ENCODE data around the gene TNRC6B.
A peak's percentile ranks its signal among the peaks of the same experiment; 100 is the strongest.
"Not testable (repeated sequence)": the region's sequence is repeated elsewhere in the genome, so short reads cannot be mapped to it uniquely, and the experiment has no call there.

The TNRC6B gene

GRCh38 chr22:40175611-40176244, 2.0 kb upstream of the TNRC6B start:
- peak overlapping the region; percentile 18 for H3K4me3 Mint-ChIP-seq
- H3K27me3 Mint-ChIP-seq, result no peaks in the 10 kb centered on the region
- H3K27ac Mint-ChIP-seq, result peak overlapping the region; percentile 98
- DNase-seq, result no peak
- peaks cover 54% of the 10 kb centered on the region for H3K4me1 Mint-ChIP-seq (ENCODE audit: low read depth)
- H3K36me3 Mint-ChIP-seq (ENCODE audit: low read depth), result peaks cover 17% of the 10 kb centered on the region
- no peaks in the 10 kb centered on the region for H3K9me3 Mint-ChIP-seq

- DNase-seq, result peak; percentile 79
- H3K27ac Mint-ChIP-seq, result peak overlapping the region; percentile 98
- peak overlapping the region; percentile 88 for H3K4me3 Mint-ChIP-seq
- H3K27me3 Mint-ChIP-seq, result no peaks in the 10 kb centered on the region
- H3K36me3 Mint-ChIP-seq (ENCODE audit: low read depth), result peaks cover 18% of the 10 kb centered on the region
- no peaks in the 10 kb centered on the region for H3K9me3 Mint-ChIP-seq
- H3K4me1 Mint-ChIP-seq (ENCODE audit: low read depth), result peaks cover 60% of the 10 kb centered on the region
Observed at GRCh38 chr22:40176921-40177737, 596 bp upstream of the TNRC6B start.

GRCh38 chr22:40178417-40179409, 988 bp downstream of the TNRC6B start:
- Mint-ChIP-seq H3K27me3 (no peaks in the 10 kb centered on the region), H3K4me1 (ENCODE audit: low read depth) (peaks cover 67% of the 10 kb centered on the region), H3K27ac (peak overlapping the region; percentile 98), H3K4me3 (peak overlapping the region; percentile 88), H3K36me3 (ENCODE audit: low read depth) (peaks cover 18% of the 10 kb centered on the region), H3K9me3 (no peaks in the 10 kb centered on the region)
- DNase-seq, result no peak

GRCh38 chr22:40179526-40179925, 1.8 kb downstream of the TNRC6B start:
- Mint-ChIP-seq H3K27ac (peak overlapping the region; percentile 98), H3K27me3 (no peaks in the 10 kb centered on the region), H3K36me3 (ENCODE audit: low read depth) (peaks cover 20% of the 10 kb centered on the region), H3K9me3 (no peaks in the 10 kb centered on the region), H3K4me3 (peak overlapping the region; percentile 88), H3K4me1 (ENCODE audit: low read depth) (peaks cover 73% of the 10 kb centered on the region)
- DNase-seq, result no peak

GRCh38 chr22:40180403-40180802, 2.7 kb downstream of the TNRC6B start:
- Mint-ChIP-seq H3K4me3 (peak overlapping the region; percentile 88), H3K27me3 (no peaks in the 10 kb centered on the region), H3K9me3 (no peaks in the 10 kb centered on the region), H3K4me1 (ENCODE audit: low read depth) (peaks cover 74% of the 10 kb centered on the region), H3K36me3 (ENCODE audit: low read depth) (peaks cover 20% of the 10 kb centered on the region), H3K27ac (peak overlapping the region; percentile 82)
- DNase-seq, result no peak

GRCh38 chr22:40181323-40181722, 3.6 kb downstream of the TNRC6B start:
- no peaks in the 10 kb centered on the region for H3K9me3 Mint-ChIP-seq
- DNase-seq, result no peak
- peak overlapping the region; percentile 12 for H3K27ac Mint-ChIP-seq
- no peak overlapping the region for H3K4me3 Mint-ChIP-seq
- peaks cover 74% of the 10 kb centered on the region for H3K4me1 Mint-ChIP-seq (ENCODE audit: low read depth)
- H3K27me3 Mint-ChIP-seq, result no peaks in the 10 kb centered on the region
- peaks cover 22% of the 10 kb centered on the region for H3K36me3 Mint-ChIP-seq (ENCODE audit: low read depth)

GRCh38 chr22:40182231-40182835, 4.6 kb downstream of the TNRC6B start:
- DNase-seq, result no peak
- peaks cover 22% of the 10 kb centered on the region for H3K36me3 Mint-ChIP-seq (ENCODE audit: low read depth)
- peak overlapping the region; percentile 61 for H3K4me3 Mint-ChIP-seq
- H3K9me3 Mint-ChIP-seq, result no peaks in the 10 kb centered on the region
- peaks cover 67% of the 10 kb centered on the region for H3K4me1 Mint-ChIP-seq (ENCODE audit: low read depth)
- H3K27ac Mint-ChIP-seq, result peak overlapping the region; percentile 86
- no peaks in the 10 kb centered on the region for H3K27me3 Mint-ChIP-seq

- Mint-ChIP-seq H3K36me3 (ENCODE audit: low read depth) (peaks cover 18% of the 10 kb centered on the region), H3K27ac (peak overlapping the region; percentile 86), H3K4me3 (peak overlapping the region; percentile 61), H3K9me3 (no peaks in the 10 kb centered on the region), H3K27me3 (no peaks in the 10 kb centered on the region), H3K4me1 (ENCODE audit: low read depth) (peaks cover 71% of the 10 kb centered on the region)
- no peak for DNase-seq
Observed at GRCh38 chr22:40183029-40183581, 5.4 kb downstream of the TNRC6B start.

- Mint-ChIP-seq H3K4me3 (peak overlapping the region; percentile 61), H3K27ac (peak overlapping the region; percentile 86), H3K36me3 (ENCODE audit: low read depth) (peaks cover 13% of the 10 kb centered on the region), H3K4me1 (ENCODE audit: low read depth) (peaks cover 76% of the 10 kb centered on the region)
- not testable (repeated sequence) for DNase-seq, H3K9me3 Mint-ChIP-seq, H3K27me3 Mint-ChIP-seq
Observed at GRCh38 chr22:40183603-40184002, 5.9 kb downstream of the TNRC6B start.

- H3K4me1 Mint-ChIP-seq (ENCODE audit: low read depth), result peaks cover 76% of the 10 kb centered on the region
- no peak for DNase-seq
- no peaks in the 10 kb centered on the region for H3K9me3 Mint-ChIP-seq
- no peak overlapping the region for H3K4me3 Mint-ChIP-seq
- H3K27me3 Mint-ChIP-seq, result no peaks in the 10 kb centered on the region
- peaks cover 12% of the 10 kb centered on the region for H3K36me3 Mint-ChIP-seq (ENCODE audit: low read depth)
- peak overlapping the region; percentile 12 for H3K27ac Mint-ChIP-seq
Observed at GRCh38 chr22:40187389-40187788, 9.7 kb downstream of the TNRC6B start.

GRCh38 chr22:40189997-40190396, 12.3 kb downstream of the TNRC6B start:
- Mint-ChIP-seq H3K27me3 (no peaks in the 10 kb centered on the region), H3K4me3 (no peak overlapping the region), H3K36me3 (ENCODE audit: low read depth) (peaks cover 10% of the 10 kb centered on the region), H3K4me1 (ENCODE audit: low read depth) (peaks cover 82% of the 10 kb centered on the region), H3K27ac (peak overlapping the region; percentile 34), H3K9me3 (no peaks in the 10 kb centered on the region)
- no peak for DNase-seq

- no peaks in the 10 kb centered on the region for H3K27me3 Mint-ChIP-seq
- DNase-seq, result no peak
- H3K4me1 Mint-ChIP-seq (ENCODE audit: low read depth), result peaks cover 83% of the 10 kb centered on the region
- H3K27ac Mint-ChIP-seq, result peak overlapping the region; percentile 73
- peaks cover 10% of the 10 kb centered on the region for H3K36me3 Mint-ChIP-seq (ENCODE audit: low read depth)
- H3K9me3 Mint-ChIP-seq, result no peaks in the 10 kb centered on the region
- no peak overlapping the region for H3K4me3 Mint-ChIP-seq
Observed at GRCh38 chr22:40190501-40190900, 12.8 kb downstream of the TNRC6B start.

GRCh38 chr22:40193429-40194421, 16.0 kb downstream of the TNRC6B start:
- Mint-ChIP-seq H3K4me3 (no peak overlapping the region), H3K27me3 (no peaks in the 10 kb centered on the region), H3K4me1 (ENCODE audit: low read depth) (peaks cover 85% of the 10 kb centered on the region), H3K9me3 (no peaks in the 10 kb centered on the region), H3K36me3 (ENCODE audit: low read depth) (peaks cover 13% of the 10 kb centered on the region), H3K27ac (peak overlapping the region; percentile 74)
- no peak for DNase-seq
